Stomach smooth muscle (tissue), 2 donors: ENCODE measurements around the gene KLHDC4.

Source experiments
- H3K27ac ChIP-seq: one replicate; pipeline ENCODE4 v1.7.0; 2013; ENCODE audit warnings: mild to moderate bottlenecking, low read length, inconsistent platforms
- H3K27me3 ChIP-seq, 2 donors: one replicate each; pipeline ENCODE4 v1.7.0; 2013; ENCODE audit warnings: low read length in 2 of 2; ENCODE audit not compliant: insufficient read depth in 2 of 2, control insufficient read depth in 1 of 2
- H3K36me3 ChIP-seq, 2 donors: one replicate each; pipeline ENCODE4 v1.7.0; 2013; ENCODE audit warnings: low read length in 2 of 2; ENCODE audit not compliant: control insufficient read depth in 2 of 2, insufficient read depth in 2 of 2
- H3K4me1 ChIP-seq: one replicate; pipeline ENCODE4 v1.7.0; 2013; ENCODE audit warnings: low read length; ENCODE audit not compliant: control insufficient read depth, insufficient read depth
- H3K4me3 ChIP-seq, 2 donors: one replicate each; pipeline ENCODE4 v1.7.0; 2013; ENCODE audit warnings: low read length in 2 of 2
- H3K9ac ChIP-seq, 2 donors: one replicate each; pipeline ENCODE4 v1.7.0; 2013; ENCODE audit warnings: low read length in 2 of 2, mild to moderate bottlenecking in 1 of 2
- H3K9me3 ChIP-seq, 2 donors: one replicate each; pipeline ENCODE4 v1.7.0; 2013; ENCODE audit warnings: low read length in 2 of 2; ENCODE audit not compliant: control insufficient read depth in 2 of 2
- donor health status: healthy.
- donor health status: Pancreatic carcinoma.

Gene KLHDC4

GRCh38 chr16:87742781-87743490 lies 22.9 kb downstream of the KLHDC4 start:
- H3K4me1 ChIP-seq: peaks cover 6% of the 10 kb centered on the region
- no peak overlapping the region for H3K4me3 ChIP-seq
- H3K9me3 ChIP-seq: no peaks in the 10 kb centered on the region
- no peaks in the 10 kb centered on the region for H3K27me3 ChIP-seq
- no peak overlapping the region for H3K27ac ChIP-seq
- H3K36me3 ChIP-seq: peaks cover 24 to 30% of the 10 kb centered on the region in 2 donors
- no peak overlapping the region for H3K9ac ChIP-seq

GRCh38 chr16:87741700-87742415 lies 23.9 kb downstream of the KLHDC4 start:
- peaks cover 6% of the 10 kb centered on the region for H3K4me1 ChIP-seq
- H3K27ac ChIP-seq: no peak overlapping the region
- H3K27me3 ChIP-seq: no peaks in the 10 kb centered on the region
- no peaks in the 10 kb centered on the region for H3K9me3 ChIP-seq
- no peak overlapping the region for H3K9ac ChIP-seq
- no peak overlapping the region for H3K4me3 ChIP-seq
- H3K36me3 ChIP-seq: peaks cover 18 to 26% of the 10 kb centered on the region in 2 donors

- no peak overlapping the region for H3K9ac ChIP-seq
These were observed 24.8 kb downstream of the KLHDC4 start for GRCh38 chr16:87740909-87741424.

GRCh38 chr16:87740441-87740840 lies 25.3 kb downstream of the KLHDC4 start:
- H3K4me3 ChIP-seq: no peak overlapping the region
- no peak overlapping the region for H3K9ac ChIP-seq
- no peaks in the 10 kb centered on the region for H3K27me3 ChIP-seq
- no peak overlapping the region for H3K27ac ChIP-seq
- peaks cover 6% of the 10 kb centered on the region for H3K4me1 ChIP-seq
- peaks cover 10 to 19% of the 10 kb centered on the region in 2 donors for H3K36me3 ChIP-seq
- no peaks in the 10 kb centered on the region for H3K9me3 ChIP-seq

More at GRCh38 chr16:87740909-87741424, 24.8 kb downstream of the KLHDC4 start:
- no peak overlapping the region for H3K4me3 ChIP-seq
- no peaks in the 10 kb centered on the region for H3K9me3 ChIP-seq
- no peaks in the 10 kb centered on the region for H3K27me3 ChIP-seq
- H3K27ac ChIP-seq: no peak overlapping the region
- peaks cover 6% of the 10 kb centered on the region for H3K4me1 ChIP-seq
- peaks cover 10 to 22% of the 10 kb centered on the region in 2 donors for H3K36me3 ChIP-seq

- Histone ChIP-seq H3K27ac (no peak overlapping the region), H3K4me3 (no peak overlapping the region), H3K36me3 (peaks cover 9 to 19% of the 10 kb centered on the region in 2 donors), H3K9me3 (no peaks in the 10 kb centered on the region), H3K4me1 (peaks cover 6% of the 10 kb centered on the region), H3K27me3 (no peaks in the 10 kb centered on the region), H3K9ac (no peak overlapping the region)
These were observed 26.0 kb downstream of the KLHDC4 start for GRCh38 chr16:87739801-87740200.

GRCh38 chr16:87736008-87736382 lies 29.8 kb downstream of the KLHDC4 start:
- H3K36me3 ChIP-seq: peaks cover 13 to 19% of the 10 kb centered on the region in 2 donors
- no peak overlapping the region for H3K4me3 ChIP-seq
- peaks cover 6% of the 10 kb centered on the region for H3K4me1 ChIP-seq
- no peak overlapping the region for H3K27ac ChIP-seq
- H3K9ac ChIP-seq: no peak overlapping the region
- no peaks in the 10 kb centered on the region for H3K27me3 ChIP-seq
- H3K9me3 ChIP-seq: no peaks in the 10 kb centered on the region

GRCh38 chr16:87735270-87736007 lies 30.3 kb downstream of the KLHDC4 start:
- Histone ChIP-seq H3K4me3 (no peak overlapping the region), H3K36me3 (peaks cover 8 to 16% of the 10 kb centered on the region in 2 donors), H3K9me3 (no peaks in the 10 kb centered on the region), H3K27me3 (no peaks in the 10 kb centered on the region), H3K4me1 (peaks cover 3% of the 10 kb centered on the region), H3K27ac (no peak overlapping the region), H3K9ac (no peak overlapping the region)

- Histone ChIP-seq H3K9ac (no peak overlapping the region), H3K27ac (no peak overlapping the region), H3K36me3 (peaks cover 12 to 18% of the 10 kb centered on the region in 2 donors), H3K27me3 (no peaks in the 10 kb centered on the region), H3K4me1 (no peaks in the 10 kb centered on the region), H3K9me3 (no peaks in the 10 kb centered on the region), H3K4me3 (no peak overlapping the region)
These were observed 31.1 kb downstream of the KLHDC4 start for GRCh38 chr16:87734644-87735043.

GRCh38 chr16:87733190-87733589 lies 32.6 kb downstream of the KLHDC4 start:
- Histone ChIP-seq H3K4me1 (no peaks in the 10 kb centered on the region), H3K9me3 (no peaks in the 10 kb centered on the region), H3K27ac (no peak overlapping the region), H3K27me3 (no peaks in the 10 kb centered on the region), H3K36me3 (peaks cover 18 to 21% of the 10 kb centered on the region in 2 donors), H3K9ac (no peak overlapping the region), H3K4me3 (no peak overlapping the region)

- no peak overlapping the region for H3K27ac ChIP-seq
- H3K9ac ChIP-seq: no peak overlapping the region
- no peaks in the 10 kb centered on the region for H3K4me1 ChIP-seq
- H3K4me3 ChIP-seq: no peak overlapping the region
- no peaks in the 10 kb centered on the region for H3K27me3 ChIP-seq
- no peaks in the 10 kb centered on the region for H3K9me3 ChIP-seq
- H3K36me3 ChIP-seq: peaks cover 21 to 22% of the 10 kb centered on the region in 2 donors
These were observed 34.2 kb downstream of the KLHDC4 start for GRCh38 chr16:87731607-87732006.
